NT2/D1 (cell line): ENCODE data around the gene KCTD2.
A peak's percentile ranks its signal among the peaks of the same experiment; 100 is the strongest.
"Not testable (repeated sequence)": the region's sequence is repeated elsewhere in the genome, so short reads cannot be mapped to it uniquely, and the experiment has no call there.

ENCODE experiments used
- DNase-seq: peaks from one replicate; pipeline ENCODE4 v3.0.0-alpha.2; 2011; ENCODE audit warnings: low read depth, low spot score
- H3K27me3 ChIP-seq: 2 replicates; pipeline ENCODE4 v1.6.0; 2011; ENCODE audit warnings: mild to moderate bottlenecking; ENCODE audit not compliant: insufficient read length, insufficient read depth
- H3K36me3 ChIP-seq: 2 replicates; pipeline ENCODE4 v1.6.1; 2011; ENCODE audit warnings: mild to moderate bottlenecking, low read length, mixed read lengths; ENCODE audit not compliant: insufficient read depth, insufficient read length
- H3K4me1 ChIP-seq: 2 replicates; pipeline ENCODE4 v1.5.1; 2011; ENCODE audit not compliant: insufficient read depth, insufficient read length
- H3K4me3 ChIP-seq: 2 replicates; pipeline ENCODE4 v1.5.1; 2011; ENCODE audit warnings: low read depth; ENCODE audit not compliant: insufficient read length
- H3K9ac ChIP-seq: 2 replicates; pipeline ENCODE4 v1.6.0; 2011; ENCODE audit warnings: low read depth; ENCODE audit not compliant: insufficient read length
- H3K9me3 ChIP-seq: 2 replicates; pipeline ENCODE4 v1.5.1; 2011; ENCODE audit warnings: mild to moderate bottlenecking, low read length; ENCODE audit not compliant: insufficient read depth
- SUZ12 ChIP-seq: IDR thresholded peaks from 2 replicates; pipeline ENCODE4 v1.6.1; 2011; ENCODE audit not compliant: insufficient read length, insufficient read depth; ENCODE audit errors: extremely low read depth
- YY1 ChIP-seq: IDR thresholded peaks from 2 replicates; pipeline ENCODE4 v1.6.1; 2011; ENCODE audit not compliant: insufficient read length, insufficient read depth
- ZNF274 ChIP-seq: IDR thresholded peaks from 2 replicates; pipeline ENCODE4 v1.6.1; 2011; ENCODE audit warnings: mild to moderate bottlenecking, low read depth, low read length

The KCTD2 gene

DNA sequence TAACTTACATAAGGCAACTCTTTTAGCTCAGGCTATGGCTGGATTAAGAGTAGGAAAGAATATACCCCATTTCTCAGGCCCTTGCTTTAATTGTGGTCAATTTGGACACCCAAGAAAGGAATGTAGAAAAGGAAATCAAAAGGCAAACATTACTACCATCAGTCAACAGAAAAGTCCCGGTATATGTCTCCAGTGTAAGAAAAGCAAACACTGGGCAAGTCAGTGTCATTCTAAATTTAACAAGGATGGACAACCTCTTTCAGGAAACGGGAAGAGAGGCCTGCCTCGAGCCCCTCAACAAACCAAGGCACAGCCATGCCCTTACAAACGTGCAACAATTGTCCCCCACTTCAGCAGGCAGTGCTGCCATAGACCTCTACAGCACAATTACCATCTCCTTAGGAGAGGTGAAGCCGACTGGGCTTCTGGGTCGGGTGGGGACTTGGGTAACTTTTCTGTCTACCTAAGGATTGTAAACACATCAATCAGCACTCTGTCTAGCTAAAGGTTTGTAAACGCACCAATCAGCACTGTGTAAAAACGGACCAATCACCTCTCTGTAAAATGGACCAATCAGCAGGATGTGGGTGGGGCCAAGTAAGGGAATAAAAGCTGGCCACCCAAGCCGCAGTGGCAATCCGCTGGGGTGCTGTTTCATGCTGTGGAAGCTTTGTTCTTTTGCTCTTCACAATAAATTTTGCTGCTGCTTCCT, 22.2 kb upstream of the KCTD2 start:
- Histone ChIP-seq H3K4me3 (no peak overlapping the region), H3K4me1 (no peaks in the 10 kb centered on the region), H3K9me3 (peaks cover 16% of the 10 kb centered on the region), H3K27me3 (no peaks in the 10 kb centered on the region), H3K36me3 (peaks cover 35% of the 10 kb centered on the region), H3K9ac (no peak overlapping the region)
- DNase-seq: no peak
- no peak for TF ChIP-seq SUZ12
- TF ChIP-seq YY1: no peak
- no peak for TF ChIP-seq ZNF274

DNA sequence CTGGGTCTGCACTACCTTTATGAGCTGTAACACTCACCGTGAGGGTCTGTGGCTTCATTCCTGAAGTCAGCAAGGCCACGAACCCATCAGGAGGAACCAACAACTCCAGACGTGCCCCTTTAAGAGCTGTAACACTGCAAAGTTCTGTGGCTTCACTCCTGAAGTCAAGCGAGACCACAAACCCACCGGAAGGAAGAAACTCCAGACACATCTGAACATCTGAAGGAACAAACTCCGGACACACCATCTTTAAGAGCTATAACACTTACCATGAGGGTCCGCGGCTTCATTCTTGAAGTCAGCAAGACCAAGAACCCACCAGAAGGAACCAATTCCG, 21.7 kb upstream of the KCTD2 start:
- Histone ChIP-seq H3K36me3 (peaks cover 30% of the 10 kb centered on the region), H3K9me3 (peaks cover 21% of the 10 kb centered on the region)
- H3K9ac ChIP-seq, DNase-seq, H3K27me3 ChIP-seq, H3K4me3 ChIP-seq, H3K4me1 ChIP-seq: not testable (repeated sequence)

DNA sequence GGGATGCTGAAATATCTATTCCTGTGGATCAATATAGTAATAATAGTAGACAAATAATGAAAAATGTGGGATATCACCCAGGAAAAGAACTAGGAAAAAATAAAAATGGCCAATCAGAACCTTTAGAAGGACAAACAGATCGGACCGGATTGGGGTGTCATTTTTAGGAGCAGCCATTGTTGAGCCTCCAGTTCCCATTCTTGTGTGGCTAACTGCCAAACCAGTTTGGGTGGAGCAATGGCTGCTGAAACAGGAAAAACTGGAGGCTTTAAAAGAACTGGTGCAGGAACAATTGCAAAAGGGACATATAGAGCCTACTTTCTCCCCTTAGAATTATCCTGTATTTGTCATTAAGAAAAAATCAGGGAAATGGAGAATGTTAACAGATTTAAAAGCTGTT, 20.4 kb upstream of the KCTD2 start:
- not testable (repeated sequence) for H3K4me3 ChIP-seq, H3K4me1 ChIP-seq, DNase-seq, H3K27me3 ChIP-seq, H3K9ac ChIP-seq
- peaks cover 33% of the 10 kb centered on the region for H3K9me3 ChIP-seq
- H3K36me3 ChIP-seq: peaks cover 17% of the 10 kb centered on the region

DNA sequence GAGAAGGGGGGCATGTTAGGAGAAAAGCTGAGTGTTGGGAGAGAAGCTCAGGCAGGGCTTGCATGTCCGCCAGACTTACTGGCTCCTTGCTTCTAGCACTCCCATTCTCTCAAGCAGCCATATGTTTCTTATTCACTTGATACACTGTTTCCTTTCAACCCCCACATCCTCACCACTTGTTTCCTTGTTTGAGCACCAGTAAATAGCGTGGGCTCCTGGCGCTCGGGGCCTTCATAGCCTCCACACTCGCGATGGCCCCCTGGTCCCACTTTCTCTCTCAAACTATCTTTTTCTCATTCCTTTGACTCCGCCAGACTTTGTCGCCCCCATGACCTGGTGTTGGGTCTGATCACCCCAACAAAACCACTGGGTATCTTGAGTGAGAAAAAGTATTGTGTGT, 16.9 kb upstream of the KCTD2 start:
- no peak overlapping the region for H3K9ac ChIP-seq
- TF ChIP-seq SUZ12 (no peak), YY1 (no peak), ZNF274 (no peak)
- H3K4me1 ChIP-seq: peaks cover 3% of the 10 kb centered on the region
- peaks cover 2% of the 10 kb centered on the region for H3K36me3 ChIP-seq
- no peaks in the 10 kb centered on the region for H3K27me3 ChIP-seq
- H3K4me3 ChIP-seq: no peak overlapping the region
- H3K9me3 ChIP-seq: peaks cover 27% of the 10 kb centered on the region
- DNase-seq: no peak

DNA sequence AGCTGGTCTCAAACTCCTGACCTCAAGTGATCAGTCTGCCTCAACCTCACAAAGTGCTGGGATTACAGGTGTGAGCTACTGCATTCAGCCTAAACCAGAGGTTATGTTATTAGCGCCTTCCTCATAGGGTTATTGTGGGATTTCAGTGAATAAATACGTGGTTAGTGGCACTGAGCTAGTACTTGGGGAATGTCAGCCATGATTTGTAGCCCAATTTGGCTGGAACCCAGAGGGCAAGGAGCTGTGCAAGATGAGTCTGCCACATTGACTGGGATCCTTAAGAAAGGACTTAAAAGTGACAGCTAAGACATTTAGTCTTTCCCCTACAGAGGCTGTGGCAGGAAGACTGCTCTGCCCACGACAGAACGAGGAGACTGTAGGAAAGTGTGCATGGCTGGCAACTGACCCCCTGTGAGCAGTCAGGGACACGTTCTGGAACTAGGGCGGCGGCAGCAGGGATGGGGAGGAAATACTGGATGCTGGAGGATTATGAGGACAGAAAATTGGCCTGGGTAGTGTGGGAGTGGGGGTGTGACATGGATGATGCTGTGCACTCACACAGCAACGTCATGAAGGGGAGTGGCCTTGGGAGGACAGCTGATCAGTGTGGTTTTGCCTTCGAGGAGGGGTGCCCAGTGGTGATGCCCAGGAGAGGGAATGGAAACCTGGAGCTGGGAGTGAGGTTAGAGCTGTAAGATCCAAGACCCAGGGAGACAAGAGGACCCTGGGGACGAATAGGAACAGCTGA, 14.9 kb upstream of the KCTD2 start:
- DNase-seq: no peak
- Histone ChIP-seq H3K27me3 (no peaks in the 10 kb centered on the region), H3K9ac (peak overlapping the region; percentile 2), H3K36me3 (peaks cover 6% of the 10 kb centered on the region), H3K4me1 (peaks cover 9% of the 10 kb centered on the region), H3K9me3 (peaks cover 25% of the 10 kb centered on the region), H3K4me3 (no peak overlapping the region)
- no peak for TF ChIP-seq YY1
- TF ChIP-seq SUZ12: no peak
- TF ChIP-seq ZNF274: no peak

DNA sequence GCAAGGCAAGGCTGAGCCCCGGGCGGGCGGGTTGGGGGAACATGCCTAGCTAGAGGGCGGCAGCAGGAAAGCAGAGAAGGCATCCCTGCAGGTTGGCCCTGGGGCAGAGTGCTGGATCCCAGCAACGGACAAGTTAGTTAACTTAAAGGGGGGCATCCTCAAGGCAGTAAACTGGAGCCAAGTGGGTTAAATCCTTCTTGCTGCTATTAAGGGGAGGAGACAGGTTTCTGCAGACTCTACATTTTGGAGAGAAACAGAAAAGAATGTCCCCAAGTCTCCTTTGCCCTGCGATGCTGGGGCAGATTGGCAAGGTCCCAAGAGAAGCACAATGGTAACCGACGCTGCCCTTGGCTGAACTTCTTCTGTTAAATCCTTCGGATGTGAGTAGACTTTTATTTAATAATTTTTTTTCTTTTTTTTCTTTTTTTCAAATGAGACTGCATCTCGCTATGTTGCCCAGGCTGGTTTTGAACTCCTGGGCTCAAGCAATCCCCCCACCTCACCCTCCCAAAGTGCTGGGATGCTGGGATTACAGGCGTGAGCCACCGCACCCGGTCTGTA, 14.2 kb upstream of the KCTD2 start:
- Histone ChIP-seq H3K9ac (peak overlapping the region; percentile 46), H3K36me3 (peaks cover 9% of the 10 kb centered on the region), H3K4me1 (peaks cover 9% of the 10 kb centered on the region), H3K27me3 (no peaks in the 10 kb centered on the region), H3K4me3 (peak overlapping the region; percentile 85), H3K9me3 (peaks cover 25% of the 10 kb centered on the region)
- no peak for TF ChIP-seq ZNF274
- DNase-seq: no peak

DNA sequence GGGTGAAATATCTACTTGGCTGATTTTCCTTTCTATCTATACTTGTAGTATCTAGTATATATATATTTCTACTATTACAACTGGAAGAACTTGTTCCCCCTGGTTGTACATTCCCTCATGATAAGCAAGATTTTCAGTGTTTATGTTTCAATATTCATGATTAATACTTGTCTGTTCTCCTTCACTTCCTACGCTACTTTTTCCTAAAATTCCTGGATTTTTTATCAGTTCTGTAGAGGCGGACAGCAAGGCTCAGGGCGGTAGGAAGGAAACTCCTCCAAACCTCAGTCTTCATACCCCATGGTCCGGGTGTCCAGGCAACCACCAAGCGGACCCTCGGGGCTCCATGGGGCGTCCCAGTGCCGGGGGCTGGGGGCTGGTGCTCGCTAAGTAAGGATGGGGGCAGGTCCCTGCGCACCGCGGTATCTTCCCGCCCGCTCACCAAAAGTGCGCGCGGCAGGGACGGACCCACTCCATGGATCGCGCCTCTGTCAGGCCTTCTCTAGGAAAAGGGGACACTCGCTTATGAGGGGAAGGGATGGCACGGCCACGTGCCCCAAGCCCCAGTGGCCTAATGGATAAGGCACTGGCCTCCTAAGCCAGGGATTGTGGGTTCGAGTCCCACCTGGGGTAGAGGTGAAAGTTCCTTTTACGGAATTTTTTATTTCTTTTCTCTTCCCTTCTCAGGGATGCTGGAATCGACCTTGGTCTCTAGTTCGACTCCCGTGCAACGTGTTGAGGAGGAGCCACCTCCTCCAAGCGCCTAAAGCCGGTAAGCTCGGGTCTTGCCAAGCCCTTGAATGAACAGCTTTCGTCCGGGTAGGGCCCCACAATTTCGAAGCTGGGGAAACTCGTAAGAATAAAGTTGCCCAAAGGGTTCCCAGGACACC, 13.4 kb upstream of the KCTD2 start:
- H3K9ac ChIP-seq: peak overlapping the region; percentile 91
- DNase-seq: peak; percentile 77

More for the DNA sequence above, 13.4 kb upstream of the KCTD2 start:
- Histone ChIP-seq H3K4me1 (peaks cover 9% of the 10 kb centered on the region), H3K36me3 (peaks cover 17% of the 10 kb centered on the region), H3K27me3 (no peaks in the 10 kb centered on the region), H3K4me3 (peak overlapping the region; percentile 85), H3K9me3 (peaks cover 25% of the 10 kb centered on the region)
- TF ChIP-seq ZNF274 (no peak), SUZ12 (no peak), YY1 (no peak)
